Measurements from ENCODE around the gene GET3.
A peak's percentile ranks its signal among the peaks of the same experiment; 100 is the strongest.

Gene GET3

DNA sequence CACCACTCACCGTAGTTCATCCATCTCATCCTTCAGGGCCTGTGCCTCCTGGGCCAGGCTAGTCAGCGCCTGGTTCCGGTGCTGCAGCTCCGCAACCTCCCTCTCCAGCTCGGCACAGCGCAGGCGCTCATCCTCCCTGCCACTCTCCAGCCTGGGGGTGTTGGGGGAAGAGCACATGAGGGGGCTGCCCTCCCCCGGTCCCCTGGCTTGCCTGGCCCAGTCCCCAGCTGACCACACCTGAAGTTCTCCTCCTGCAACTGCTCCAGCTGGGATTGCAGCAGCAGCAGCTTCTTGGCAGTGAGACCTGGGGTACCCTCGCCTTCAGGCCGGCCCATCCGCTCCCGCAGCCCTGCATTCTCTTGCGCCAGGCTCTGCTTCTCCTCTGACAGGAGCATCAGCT is 33.6 kb downstream of the GET3 start:
- H3K9me2 ChIP-seq (replicated peaks; ENCODE audit: insufficient read depth, low read length) = no peaks in the 10 kb centered on the region
- H3K4me2 ChIP-seq (ENCODE audit: low read depth, low read length, poor library complexity, severe bottlenecking) = no peak overlapping the region
- no peaks in the 10 kb centered on the region for H3K36me3 ChIP-seq (ENCODE audit: low read length)
- H3K4me3 ChIP-seq (ENCODE audit: insufficient read depth, low read length, poor library complexity, severe bottlenecking) = no peak overlapping the region
- H2AFZ ChIP-seq (ENCODE audit: low read depth, low read length, severe bottlenecking) = no peak overlapping the region
- no peaks in the 10 kb centered on the region for H3F3A ChIP-seq (ENCODE audit: insufficient read depth)
- H3K27ac ChIP-seq (ENCODE audit: low read depth, low read length) = no peak overlapping the region
- no peaks in the 10 kb centered on the region for H3K27me3 ChIP-seq (ENCODE audit: low read length)
- no peak for TF ChIP-seq EZH2phosphoT487 (conservative IDR thresholded peaks at IDR 0.05; ENCODE audit: low read length)
- TF ChIP-seq, protein P1, sequence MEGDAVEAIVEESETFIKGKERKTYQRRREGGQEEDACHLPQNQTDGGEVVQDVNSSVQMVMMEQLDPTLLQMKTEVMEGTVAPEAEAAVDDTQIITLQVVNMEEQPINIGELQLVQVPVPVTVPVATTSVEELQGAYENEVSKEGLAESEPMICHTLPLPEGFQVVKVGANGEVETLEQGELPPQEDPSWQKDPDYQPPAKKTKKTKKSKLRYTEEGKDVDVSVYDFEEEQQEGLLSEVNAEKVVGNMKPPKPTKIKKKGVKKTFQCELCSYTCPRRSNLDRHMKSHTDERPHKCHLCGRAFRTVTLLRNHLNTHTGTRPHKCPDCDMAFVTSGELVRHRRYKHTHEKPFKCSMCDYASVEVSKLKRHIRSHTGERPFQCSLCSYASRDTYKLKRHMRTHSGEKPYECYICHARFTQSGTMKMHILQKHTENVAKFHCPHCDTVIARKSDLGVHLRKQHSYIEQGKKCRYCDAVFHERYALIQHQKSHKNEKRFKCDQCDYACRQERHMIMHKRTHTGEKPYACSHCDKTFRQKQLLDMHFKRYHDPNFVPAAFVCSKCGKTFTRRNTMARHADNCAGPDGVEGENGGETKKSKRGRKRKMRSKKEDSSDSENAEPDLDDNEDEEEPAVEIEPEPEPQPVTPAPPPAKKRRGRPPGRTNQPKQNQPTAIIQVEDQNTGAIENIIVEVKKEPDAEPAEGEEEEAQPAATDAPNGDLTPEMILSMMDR (IDR thresholded peaks at IDR 0.05; ENCODE audit: insufficient read depth, low read length, poor library complexity, severe bottlenecking) = no peak
- H4K20me1 ChIP-seq (ENCODE audit: low read depth, low read length) = no peaks in the 10 kb centered on the region
- H3K9me3 ChIP-seq (ENCODE audit: insufficient read depth, low read length) = no peaks in the 10 kb centered on the region
- no peak overlapping the region for H3K9ac ChIP-seq (ENCODE audit: low read length)
- H3K79me2 ChIP-seq (ENCODE audit: insufficient read depth, low read length) = no peaks in the 10 kb centered on the region

DNA sequence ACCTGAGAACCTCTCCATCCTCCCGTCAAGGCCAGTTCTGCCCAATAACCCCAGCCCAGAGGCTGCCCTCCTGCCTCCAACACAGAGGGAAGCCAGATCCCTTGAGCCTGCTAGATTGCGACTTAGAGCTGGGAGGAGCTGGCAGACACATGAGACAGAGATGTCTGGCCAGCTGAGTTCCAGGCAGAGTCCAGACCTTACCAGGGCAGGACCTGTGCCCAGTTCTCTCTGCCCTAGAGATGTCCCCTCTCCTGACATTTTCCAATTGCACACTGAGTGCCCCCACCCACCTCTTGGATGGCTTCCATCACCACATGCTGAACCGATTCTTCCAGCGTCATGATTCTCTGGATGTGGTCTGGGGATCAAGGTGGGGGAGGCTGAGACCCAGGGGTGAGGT is 35.0 kb downstream of the GET3 start:
- Histone ChIP-seq H3K9me3 (ENCODE audit: insufficient read depth, low read length) (no peaks in the 10 kb centered on the region), H3K27ac (ENCODE audit: low read depth, low read length) (no peak overlapping the region), H3K4me2 (ENCODE audit: low read depth, low read length, poor library complexity, severe bottlenecking) (no peak overlapping the region), H4K20me1 (ENCODE audit: low read depth, low read length) (no peaks in the 10 kb centered on the region), H3F3A (ENCODE audit: insufficient read depth) (no peaks in the 10 kb centered on the region), H3K4me3 (ENCODE audit: insufficient read depth, low read length, poor library complexity, severe bottlenecking) (no peak overlapping the region), H2AFZ (ENCODE audit: low read depth, low read length, severe bottlenecking) (no peak overlapping the region), H3K27me3 (ENCODE audit: low read length) (no peaks in the 10 kb centered on the region), H3K9ac (ENCODE audit: low read length) (no peak overlapping the region), H3K36me3 (ENCODE audit: low read length) (no peaks in the 10 kb centered on the region), H3K79me2 (ENCODE audit: insufficient read depth, low read length) (no peaks in the 10 kb centered on the region), H3K9me2 (replicated peaks; ENCODE audit: insufficient read depth, low read length) (no peaks in the 10 kb centered on the region)
- no peak for TF ChIP-seq EZH2phosphoT487 (conservative IDR thresholded peaks at IDR 0.05; ENCODE audit: low read length)
- TF ChIP-seq, protein P1 (IDR thresholded peaks at IDR 0.05; ENCODE audit: insufficient read depth, low read length, poor library complexity, severe bottlenecking) = no peak

DNA sequence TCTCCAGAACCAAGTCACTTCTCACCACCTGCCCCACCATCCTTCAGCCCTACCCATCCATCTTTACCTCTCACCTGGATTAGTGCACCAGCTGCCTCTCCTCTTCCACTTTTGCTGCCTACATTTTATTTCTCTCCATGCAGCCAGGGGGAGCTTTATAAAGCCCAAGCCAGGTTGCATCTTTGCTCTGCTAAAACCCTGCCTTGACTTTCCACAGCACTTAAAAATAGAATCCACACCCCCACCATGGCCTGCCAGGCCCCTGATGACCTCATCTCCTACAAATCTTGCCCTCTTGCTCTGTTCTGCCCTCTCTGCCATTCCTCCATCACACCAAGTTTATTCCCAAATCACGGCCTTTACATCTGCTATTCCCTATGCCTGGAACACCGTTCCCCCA is 36.3 kb downstream of the GET3 start:
- H3K27me3 ChIP-seq (ENCODE audit: low read length) = no peaks in the 10 kb centered on the region
- H2AFZ ChIP-seq (ENCODE audit: low read depth, low read length, severe bottlenecking) = no peak overlapping the region
- H3K27ac ChIP-seq (ENCODE audit: low read depth, low read length) = no peak overlapping the region
- no peak overlapping the region for H3K9ac ChIP-seq (ENCODE audit: low read length)
- H3K4me3 ChIP-seq (ENCODE audit: insufficient read depth, low read length, poor library complexity, severe bottlenecking) = no peak overlapping the region
- H3K79me2 ChIP-seq (ENCODE audit: insufficient read depth, low read length) = no peaks in the 10 kb centered on the region
- H3F3A ChIP-seq (ENCODE audit: insufficient read depth) = no peaks in the 10 kb centered on the region
- H3K4me2 ChIP-seq (ENCODE audit: low read depth, low read length, poor library complexity, severe bottlenecking) = no peak overlapping the region
- no peaks in the 10 kb centered on the region for H3K9me2 ChIP-seq (replicated peaks; ENCODE audit: insufficient read depth, low read length)
- H4K20me1 ChIP-seq (ENCODE audit: low read depth, low read length) = no peaks in the 10 kb centered on the region
- TF ChIP-seq, protein P1 (IDR thresholded peaks at IDR 0.05; ENCODE audit: insufficient read depth, low read length, poor library complexity, severe bottlenecking) = peak; percentile 12
- no peak for TF ChIP-seq EZH2phosphoT487 (conservative IDR thresholded peaks at IDR 0.05; ENCODE audit: low read length)
- no peaks in the 10 kb centered on the region for H3K36me3 ChIP-seq (ENCODE audit: low read length)
- H3K9me3 ChIP-seq (ENCODE audit: insufficient read depth, low read length) = no peaks in the 10 kb centered on the region

Data from SU-DHL-6 (cell line).